ENCODE results near the gene HCK. TPM values are rescaled to one million over a fixed set of nuclear protein-coding genes. Genes with fewer than 3 reads are reported as not detected.

The HCK gene
- total and polyA plus RNA-seq, 9 of the 15 experiments (the other 6 are each of a cell fraction or from before 2014, with no cell fraction given): 0.09 to 0.51 (median 0.27) TPM; not detected in 6

GRCh38 chr20:32109392-32110172, 57.5 kb downstream of the HCK start, which contains the start of gene TM9SF4:
TM9SF4 (plus strand) TSS chr20:32109714; CDS start chr20:32109741, 27 bp downstream.
- H3K79me2 ChIP-seq (ENCODE audit: control insufficient read depth, insufficient read depth, low read length): peaks cover 50% of the 10 kb centered on the region
- intact Hi-C loops (cut with micrococcal nuclease): no loop called here
- TF ChIP-seq PBX2 (CRISPR knock-in tag; IDR thresholded peaks at IDR 0.05; ENCODE audit: low read depth): no peak
- TF ChIP-seq PBX2 (tag; conservative IDR thresholded peaks at IDR 0.05; ENCODE audit: low read depth): 0 out of 2 replicates have a peak, but pooled peaks have one; percentile 9
- peak; percentile 63; the same call in 1 of the 2 replicates for TF ChIP-seq EHMT2 (IDR thresholded peaks at IDR 0.05)
- 0 out of 2 replicates have a peak, but pooled peaks have one; percentile 16 for TF ChIP-seq TRIM28 (IDR thresholded peaks at IDR 0.05)
- TF ChIP-seq ARNT (IDR thresholded peaks at IDR 0.05): peak; percentile 73 to 99; a peak in 3 of 4 replicates
- TF ChIP-seq PKNOX1 (IDR thresholded peaks at IDR 0.05): no peak
- peak; percentile 72 for TF ChIP-seq USF2 (CRISPR knock-in tag; IDR thresholded peaks at IDR 0.05)
- TF ChIP-seq GTF2E2 (tag; IDR thresholded peaks at IDR 0.05): 0 out of 2 replicates have a peak, but pooled peaks have one; percentile 21
- TF ChIP-seq ELF1 (tag; IDR thresholded peaks at IDR 0.05): peak; percentile 96
- TF ChIP-seq ETS2 (tag; IDR thresholded peaks at IDR 0.05; ENCODE audit: borderline replicate concordance, poor library complexity, severe bottlenecking): no peak
- TF ChIP-seq POLR3A (IDR thresholded peaks at IDR 0.05; ENCODE audit: borderline replicate concordance, extremely low read depth, insufficient read depth, insufficient read length): no peak
- peak; percentile 95 for TF ChIP-seq ZNF197 (CRISPR knock-in tag; IDR thresholded peaks at IDR 0.05; ENCODE audit: low read depth)
- TF ChIP-seq C11orf30 (IDR thresholded peaks at IDR 0.05; ENCODE audit: low read depth): peak; percentile 97
- TF ChIP-seq ZNF41 (CRISPR knock-in tag; conservative IDR thresholded peaks at IDR 0.05): 0 out of 2 replicates have a peak, but pooled peaks have one; percentile 18
- peak; percentile 99 for TF ChIP-seq ZNF740 (CRISPR knock-in tag; IDR thresholded peaks at IDR 0.05)
- TF ChIP-seq ZNF740 (tag; IDR thresholded peaks at IDR 0.05): peak in 1 of 2 experiments; percentile 95; a peak in 2 of 4 replicates

More at GRCh38 chr20:32109392-32110172, 57.5 kb downstream of the HCK start, which contains the start of gene TM9SF4:
- H3K4me3 ChIP-seq: peak within 1 kb of the TSS; percentile 89
- FAIRE-seq (peak; percentile 91), ATAC-seq (peak; percentile 87), DNase-seq (ENCODE audit: extremely low read depth in 1 of 4, low spot score in 3 of 4) (peak; percentile 89 to 96 (median 94))
- H3K9me1 ChIP-seq (ENCODE audit: control insufficient read depth, insufficient read depth, low read length): no peaks in the 10 kb centered on the region
- BruUV-seq (replicated peaks): no TSS peak
- peaks cover 0 to 8% of the 10 kb centered on the region in 2 experiments; a peak in 2 of 5 replicates for H3K4me1 ChIP-seq (replicated peaks in 1 of 2; ENCODE audit: control insufficient read depth in 2 of 2, insufficient read depth in 2 of 2, low read length in 2 of 2)
- peaks cover 11% of the 10 kb centered on the region; the same call in 1 of the 2 replicates for H4K20me1 ChIP-seq (replicated peaks; ENCODE audit: control insufficient read depth, insufficient read depth, low read length)
- 1% methylated on average over 38 of the region's 38 CpGs for WGBS (ENCODE audit: insufficient coverage, low coverage, missing lambda C conversion rate)
- no peaks in the 10 kb centered on the region; the same call in 1 of the 2 replicates for H3K9me3 ChIP-seq (replicated peaks; ENCODE audit: control insufficient read depth, insufficient read depth, low read depth, low read length)
- peak within 1 kb of the TSS; percentile 100 for H3K27ac ChIP-seq (ENCODE audit: extremely low read depth, low read depth, low read length)
- peak within 1 kb of the TSS; percentile 97 to 100 for H3K9ac ChIP-seq (ENCODE audit: insufficient read depth in 1 of 2, low read depth in 2 of 2, low read length in 2 of 2)
- H3K27me3 ChIP-seq (ENCODE audit: control insufficient read depth in 2 of 2, insufficient read depth in 2 of 2, low read length in 2 of 2): peaks cover 6 to 9% of the 10 kb centered on the region in 2 experiments; a peak in 3 of 5 replicates
- CTCF ChIA-PET (ENCODE audit: low intra/inter-chr PET ratio): no interaction called here
- POLR2A ChIA-PET: interaction anchor here (0.6 to 1.1 kb wide), 5 partner anchors 8 to 271 kb away, joined by 3 to 4 read pairs (median 3); no protein-coding TSS in a partner anchor
- H3K36me3 ChIP-seq (ENCODE audit: control insufficient read depth, insufficient read depth, low read length): peaks cover 16% of the 10 kb centered on the region
- peak within 1 kb of the TSS; percentile 100 for H3K4me2 ChIP-seq (ENCODE audit: insufficient read depth, low read length)
- peak within 1 kb of the TSS; percentile 100 for H2AFZ ChIP-seq (ENCODE audit: low read depth, low read length)
- in situ Hi-C loops (cut with MboI): no loop called here

Data from K562 (cell line).